HG03060 (cell line): ENCODE results near the gene IQSEC3.
"Not testable (repeated sequence)": the region's sequence is repeated elsewhere in the genome, so short reads cannot be mapped to it uniquely, and the experiment has no call there.

ENCODE experiments used
- ATAC-seq: cut with Tn5 transposase; IDR thresholded peaks from one replicate; pipeline ENCODE4 v1.9.1; 2021; ENCODE audit warnings: low read depth, moderate number of reproducible peaks; ENCODE audit not compliant: unreplicated experiment

Gene IQSEC3

DNA sequence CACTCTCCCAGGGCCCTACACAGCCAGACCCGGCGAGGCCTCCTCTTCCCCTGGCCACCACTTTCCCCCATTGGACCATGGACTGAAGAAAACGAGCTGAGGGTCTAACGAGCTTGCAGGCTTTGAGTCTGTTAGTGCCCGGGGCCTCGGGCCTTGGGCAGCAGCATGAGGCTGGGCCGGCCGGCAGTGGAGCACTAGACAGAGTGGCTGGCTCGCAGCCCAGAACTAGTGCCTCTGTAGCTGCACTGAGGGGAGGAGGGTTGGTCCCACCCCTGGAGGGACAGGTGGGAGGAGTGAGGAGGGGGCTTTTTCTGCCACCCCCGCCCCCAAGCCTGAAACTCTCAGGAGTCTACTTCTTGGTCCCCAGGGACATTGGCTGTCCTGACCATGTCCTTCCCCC is 108.7 kb downstream of the IQSEC3 start:
- no peak for ATAC-seq

DNA sequence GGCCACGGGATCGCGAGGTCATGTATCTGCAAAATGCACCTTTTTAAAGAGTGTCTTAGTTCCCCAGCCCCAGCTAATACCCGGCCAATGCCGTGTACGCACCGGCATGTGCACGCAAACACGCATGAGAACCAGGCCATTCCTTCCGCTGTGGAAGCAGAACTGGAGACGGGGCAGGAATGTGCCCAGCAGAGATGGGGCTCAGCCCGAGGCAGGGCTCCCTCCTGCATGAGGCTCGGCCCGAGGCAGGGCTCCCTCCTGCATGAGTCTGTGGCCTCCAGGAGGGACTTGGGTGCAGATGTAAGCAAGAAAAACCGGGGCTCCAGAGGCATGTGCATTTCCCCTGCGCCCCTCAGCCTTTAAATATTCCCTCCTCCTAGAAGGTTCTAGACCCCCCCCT is 109.2 kb downstream of the IQSEC3 start:
- ATAC-seq, result no peak

- no peak for ATAC-seq
These were observed 110.0 kb downstream of the IQSEC3 start for GRCh38 chr12:176321-177181.

DNA sequence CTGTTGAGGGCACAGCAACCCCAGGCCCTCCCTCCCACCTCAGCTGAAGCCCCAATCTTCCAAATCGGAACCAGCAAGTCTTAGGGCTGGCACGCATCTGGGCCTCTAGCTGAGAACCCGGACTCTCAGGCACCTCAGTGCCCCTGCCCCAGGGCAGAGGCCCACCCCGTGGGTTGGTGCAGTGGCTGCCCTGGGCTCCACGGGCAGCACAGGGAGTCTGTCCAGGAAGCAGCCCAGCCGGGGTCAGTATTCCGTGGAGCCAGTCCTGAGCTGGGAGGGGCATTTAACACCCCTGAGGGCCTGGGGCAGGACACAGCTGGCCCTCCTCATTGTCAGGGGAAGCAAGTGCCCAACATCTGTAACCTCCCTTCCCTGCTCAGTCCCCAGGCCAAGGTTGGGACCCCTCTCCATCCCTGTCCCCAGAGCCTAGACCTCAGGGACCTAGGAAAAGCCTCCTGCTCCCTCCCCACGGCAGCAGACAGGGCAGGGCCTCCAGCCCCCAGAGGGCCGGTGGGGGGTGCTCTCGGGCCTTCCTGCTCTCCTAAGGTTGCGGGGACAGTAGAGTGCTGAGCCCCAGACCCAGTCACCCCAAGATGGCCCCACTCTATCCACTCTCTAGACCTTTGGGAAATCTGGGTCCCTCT is 110.9 kb downstream of the IQSEC3 start:
- ATAC-seq, result no peak

- ATAC-seq, result no peak
These were observed 111.6 kb downstream of the IQSEC3 start for GRCh38 chr12:177980-178828.

GRCh38 chr12:178829-179109 is 112.2 kb downstream of the IQSEC3 start:
- no peak for ATAC-seq

DNA sequence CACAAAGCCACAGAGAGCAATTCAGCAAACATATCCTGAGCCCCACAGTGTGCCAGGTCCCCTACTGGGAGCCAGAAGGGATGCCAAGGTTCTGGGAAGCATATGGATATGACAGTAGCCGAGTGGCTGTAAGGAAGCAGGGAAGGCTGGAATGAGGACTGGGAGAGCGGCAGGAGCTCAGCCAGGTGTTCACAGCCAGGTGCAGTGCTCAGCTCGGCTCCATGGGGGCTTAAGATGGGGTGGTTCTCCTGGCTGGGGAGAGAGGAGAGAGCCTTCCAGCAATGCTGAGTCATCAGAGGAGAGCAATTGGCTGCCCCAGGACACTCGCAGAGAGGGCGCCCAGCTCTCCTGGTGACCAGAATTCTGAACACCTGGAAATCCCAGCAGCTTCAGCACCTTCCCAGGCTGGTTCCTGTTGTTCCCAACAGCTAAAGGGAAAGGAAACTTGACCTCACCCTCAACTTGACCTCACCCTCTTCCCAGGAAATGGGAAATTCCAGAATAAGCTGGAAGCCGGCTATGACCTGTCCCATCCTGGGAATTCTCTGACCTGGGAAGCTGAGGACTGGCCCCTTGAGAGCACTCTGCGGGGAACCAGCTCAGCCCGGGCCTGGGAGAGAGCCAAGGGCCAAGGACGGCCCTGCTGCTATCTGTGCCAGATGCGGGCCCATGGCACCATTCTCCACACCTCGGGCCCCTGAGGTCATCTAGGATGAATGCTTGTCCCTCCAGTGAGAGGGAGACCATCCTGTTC is 112.7 kb downstream of the IQSEC3 start:
- no peak for ATAC-seq

GRCh38 chr12:179885-180284 is 113.3 kb downstream of the IQSEC3 start:
- ATAC-seq, result no peak

DNA sequence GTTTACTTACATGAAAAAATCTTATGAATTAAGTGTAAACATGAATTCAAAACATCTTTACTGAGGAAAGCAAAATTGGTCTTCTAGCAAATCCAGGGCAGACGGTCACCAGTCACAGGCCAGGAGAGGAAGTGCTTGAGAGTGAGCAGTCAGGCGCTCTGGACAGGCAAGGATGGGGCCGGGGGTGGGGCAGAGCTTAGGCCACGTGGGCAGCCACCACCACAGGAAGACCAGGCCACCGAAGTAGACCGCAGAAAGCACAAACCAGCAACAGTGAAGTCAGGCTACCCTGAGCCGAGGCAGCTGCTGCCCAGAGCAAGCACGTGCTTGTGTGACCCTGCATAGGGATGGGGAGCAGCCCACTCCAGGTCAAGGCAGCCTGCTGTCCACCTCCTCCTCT is 113.9 kb downstream of the IQSEC3 start:
- no peak for ATAC-seq

- no peak for ATAC-seq
These were observed 115.4 kb downstream of the IQSEC3 start for GRCh38 chr12:181921-182320.

DNA sequence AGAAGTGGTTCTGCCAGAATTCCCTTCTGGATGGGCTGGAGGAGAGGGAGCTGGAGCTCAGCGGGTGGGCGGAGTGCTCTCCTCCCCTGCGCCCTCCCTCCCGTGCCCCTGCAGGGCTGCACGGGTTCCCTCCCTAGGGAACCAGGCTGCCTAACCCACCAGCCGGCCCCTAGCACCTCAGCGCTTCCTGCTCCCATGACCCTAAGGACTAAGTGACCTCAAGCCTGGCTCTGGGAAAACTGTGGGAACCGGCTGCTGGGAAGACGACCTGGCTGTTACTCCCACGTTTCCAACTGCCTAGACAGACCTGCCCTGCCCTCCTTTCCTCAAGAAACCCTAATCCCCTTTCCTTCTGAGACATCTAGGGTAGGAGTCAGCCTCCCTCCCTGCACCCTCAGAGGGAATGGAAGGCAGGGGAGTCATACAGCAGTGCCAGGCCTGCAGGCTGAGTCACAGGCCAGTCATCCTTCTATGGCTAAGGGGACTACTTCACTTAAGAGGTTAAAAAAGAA is 115.9 kb downstream of the IQSEC3 start:
- no peak for ATAC-seq

DNA sequence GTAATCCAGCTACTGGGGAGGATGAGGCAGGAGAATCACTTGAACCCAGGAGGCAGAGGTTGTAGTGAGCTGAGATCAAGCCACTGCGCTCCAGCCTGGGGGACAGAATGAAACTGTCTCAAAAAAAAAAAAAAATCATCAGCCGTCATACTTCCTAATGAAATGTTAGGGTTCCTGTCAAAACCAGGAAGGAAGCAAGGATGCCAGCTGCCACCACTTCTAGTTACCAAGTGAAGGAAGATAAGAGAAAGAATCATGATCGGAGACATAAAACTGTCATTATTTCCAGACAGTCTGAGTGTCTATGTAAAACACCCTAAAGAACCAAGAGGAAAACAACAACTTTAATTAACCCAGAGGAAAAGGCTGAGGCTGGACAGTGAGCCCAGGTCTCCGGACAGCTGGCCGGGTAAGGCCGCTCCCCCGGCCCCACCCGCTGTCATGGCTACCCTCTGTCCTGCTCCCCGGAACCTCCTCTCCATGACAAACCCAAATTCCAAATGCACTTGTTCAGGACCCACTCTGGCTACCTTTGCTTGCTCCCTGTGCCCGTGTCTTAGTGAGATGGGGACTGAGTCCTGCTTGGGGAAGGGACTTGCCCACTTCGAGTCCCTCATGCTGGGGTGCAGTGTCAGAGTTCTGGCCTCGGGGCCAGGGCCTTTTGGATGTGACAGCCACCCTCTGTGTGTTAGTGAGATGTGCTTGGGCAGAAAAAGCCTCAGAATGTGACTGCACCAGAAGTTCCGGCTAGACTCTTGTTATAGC is 118.4 kb downstream of the IQSEC3 start:
- ATAC-seq, result no peak

- ATAC-seq, result no peak
These were observed 119.0 kb downstream of the IQSEC3 start for GRCh38 chr12:185576-185955.

- ATAC-seq, result no peak
These were observed 119.5 kb downstream of the IQSEC3 start for GRCh38 chr12:186006-186625.

DNA sequence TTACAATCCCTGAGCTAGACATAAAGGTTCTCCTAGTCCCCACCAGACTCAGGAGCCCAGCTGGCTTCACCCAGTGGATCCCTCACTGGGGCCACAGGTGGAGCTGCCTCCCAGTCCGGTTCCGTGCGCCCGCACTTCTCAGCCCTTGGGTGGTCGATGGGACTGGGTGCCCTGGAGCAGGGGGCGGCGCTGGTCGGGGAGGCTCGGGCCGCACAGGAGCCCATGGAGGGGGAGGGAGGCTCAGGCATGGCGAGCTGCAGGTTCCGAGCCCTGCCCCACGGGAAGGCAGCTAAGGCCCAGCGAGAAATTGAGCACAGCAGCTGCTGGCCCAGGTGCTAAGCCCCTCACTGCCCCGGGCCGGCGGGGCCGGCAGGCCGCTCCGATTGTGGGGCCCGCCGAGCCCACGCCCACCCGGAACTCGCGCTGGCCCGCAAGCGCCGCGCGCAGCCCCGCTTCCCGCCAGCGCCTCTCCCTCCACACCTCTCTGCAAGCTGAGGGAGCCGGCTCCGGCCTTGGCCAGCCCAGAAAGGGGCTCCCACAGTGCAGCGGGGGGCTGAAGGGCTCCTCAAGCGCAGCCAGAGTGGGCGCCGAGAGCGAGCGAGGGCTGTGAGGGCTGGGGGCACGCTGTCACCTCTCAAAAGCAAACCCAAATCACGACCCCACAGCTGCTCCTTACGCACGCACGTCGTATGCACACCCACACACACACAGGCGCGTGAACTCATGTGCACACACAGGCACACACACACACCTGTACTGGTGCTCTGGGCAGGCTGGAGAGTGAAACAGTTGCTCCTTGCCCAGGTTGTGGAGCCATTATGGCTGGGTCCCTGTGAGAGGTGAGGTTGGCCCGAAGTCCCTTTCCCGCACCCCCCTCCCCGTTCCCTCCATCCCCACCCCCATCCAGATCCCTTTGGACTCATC is 121.7 kb downstream of the IQSEC3 start:
- not testable (repeated sequence) for ATAC-seq

DNA sequence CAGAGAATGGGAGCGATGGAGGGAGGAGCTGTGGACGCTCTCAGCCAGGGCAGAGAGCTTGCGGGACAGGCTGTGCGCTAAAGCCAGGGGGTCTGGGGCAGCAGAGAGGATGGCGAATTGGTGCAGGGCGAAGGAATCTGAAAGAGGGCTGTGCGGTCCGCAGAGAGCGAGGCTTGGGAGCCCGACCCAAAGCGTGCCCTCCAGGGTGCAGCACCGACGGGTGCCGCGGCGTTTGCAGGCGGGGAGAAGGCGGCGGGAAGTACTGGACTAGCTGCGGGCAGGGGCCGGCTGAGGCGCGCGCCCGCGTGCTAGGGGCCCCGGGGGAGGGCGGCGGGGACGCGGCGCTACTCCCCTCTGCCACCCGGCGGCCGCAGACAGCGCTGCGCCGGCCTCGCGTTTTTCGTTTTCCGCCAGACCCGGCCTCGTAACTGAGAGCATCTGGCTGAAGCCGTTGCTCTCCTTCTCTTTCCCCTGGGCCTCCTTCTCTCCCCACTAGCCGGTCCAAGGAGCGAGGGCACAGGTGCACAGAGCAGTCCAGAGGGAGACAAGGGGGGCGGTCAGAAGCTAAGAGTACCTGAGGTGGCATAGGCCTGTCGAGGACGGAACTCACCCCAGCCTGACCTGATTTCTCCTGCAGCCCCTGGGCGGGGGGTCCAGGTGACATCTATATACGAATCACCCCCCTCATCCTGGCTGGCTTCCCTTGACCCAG is 122.5 kb downstream of the IQSEC3 start:
- ATAC-seq, result no peak

GRCh38 chr12:189622-189962 is 123.0 kb downstream of the IQSEC3 start:
- no peak for ATAC-seq

GRCh38 chr12:190881-191280 is 124.3 kb downstream of the IQSEC3 start:
- no peak for ATAC-seq
